Subcutaneous adipose tissue (tissue), 4 donors: ENCODE measurements around the gene ELFN1. TPM values are rescaled to one million over a fixed set of nuclear protein-coding genes. Genes with fewer than 3 reads are reported as not detected.

Source experiments
- total RNA-seq, 4 donors: library from RNA; depleted of rRNA; stranded (reverse); fragments of >200 nt; gene quantifications; one replicate each; pipeline ENCODE4 v1.1.0, GENCODE V29; 2016
- TF ChIP-seq, protein P1 (sequence below): fragments of 450-650 bp; IDR thresholded peaks from one replicate; pipeline ENCODE4 v1.5.1; 2016; ENCODE audit warnings: low read depth, mild to moderate bottlenecking, control low read depth, antibody characterized with exemption, moderate library complexity

ELFN1 gene
- total RNA-seq, 4 donors from 2014 or later: 0.51 to 3.6 (median 0.85) TPM

DNA sequence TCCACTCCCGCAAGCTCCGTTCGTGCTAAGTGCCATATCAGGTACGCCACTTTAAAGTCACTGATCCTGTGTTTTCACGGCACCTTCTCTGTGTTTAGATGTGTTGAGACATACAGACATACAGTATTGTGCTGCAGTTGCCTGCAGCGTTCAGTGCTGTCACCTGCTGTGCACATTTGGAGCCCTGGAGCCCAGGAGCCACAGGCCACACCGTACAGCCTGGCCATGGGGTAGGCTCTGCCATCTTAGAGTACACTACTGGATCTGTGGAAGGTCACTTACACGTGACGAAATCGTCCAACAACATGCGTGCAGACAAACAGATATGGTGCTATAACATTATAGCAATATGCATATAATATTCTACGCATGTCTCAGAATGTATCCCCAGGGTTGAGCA lies 111.3 kb downstream of the ELFN1 start:
- TF ChIP-seq, protein P1, sequence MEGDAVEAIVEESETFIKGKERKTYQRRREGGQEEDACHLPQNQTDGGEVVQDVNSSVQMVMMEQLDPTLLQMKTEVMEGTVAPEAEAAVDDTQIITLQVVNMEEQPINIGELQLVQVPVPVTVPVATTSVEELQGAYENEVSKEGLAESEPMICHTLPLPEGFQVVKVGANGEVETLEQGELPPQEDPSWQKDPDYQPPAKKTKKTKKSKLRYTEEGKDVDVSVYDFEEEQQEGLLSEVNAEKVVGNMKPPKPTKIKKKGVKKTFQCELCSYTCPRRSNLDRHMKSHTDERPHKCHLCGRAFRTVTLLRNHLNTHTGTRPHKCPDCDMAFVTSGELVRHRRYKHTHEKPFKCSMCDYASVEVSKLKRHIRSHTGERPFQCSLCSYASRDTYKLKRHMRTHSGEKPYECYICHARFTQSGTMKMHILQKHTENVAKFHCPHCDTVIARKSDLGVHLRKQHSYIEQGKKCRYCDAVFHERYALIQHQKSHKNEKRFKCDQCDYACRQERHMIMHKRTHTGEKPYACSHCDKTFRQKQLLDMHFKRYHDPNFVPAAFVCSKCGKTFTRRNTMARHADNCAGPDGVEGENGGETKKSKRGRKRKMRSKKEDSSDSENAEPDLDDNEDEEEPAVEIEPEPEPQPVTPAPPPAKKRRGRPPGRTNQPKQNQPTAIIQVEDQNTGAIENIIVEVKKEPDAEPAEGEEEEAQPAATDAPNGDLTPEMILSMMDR: no peak

GRCh38 chr7:1785839-1786238 lies 115.8 kb downstream of the ELFN1 start:
- TF ChIP-seq, protein P1: no peak

DNA sequence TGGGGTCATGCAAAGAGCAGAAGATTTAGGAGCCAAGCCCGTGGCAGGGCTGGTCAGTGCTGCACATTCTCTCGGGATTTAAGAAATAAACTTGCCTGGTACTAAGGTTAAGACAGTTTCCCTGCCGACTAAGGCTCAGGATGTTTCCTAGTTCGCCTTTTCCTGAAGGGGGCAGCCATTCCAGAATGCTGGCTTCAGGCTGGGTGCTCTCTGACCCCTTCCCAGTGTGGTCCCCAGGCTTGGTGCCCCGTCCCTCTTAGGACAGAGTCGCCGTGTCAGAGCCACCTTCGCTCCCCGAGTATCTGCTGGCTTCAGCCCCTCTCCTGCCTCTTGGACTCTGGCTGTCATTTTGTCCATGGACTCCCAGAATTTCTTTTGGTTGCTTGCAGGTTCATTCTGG lies 117.2 kb downstream of the ELFN1 start:
- TF ChIP-seq, protein P1: no peak

DNA sequence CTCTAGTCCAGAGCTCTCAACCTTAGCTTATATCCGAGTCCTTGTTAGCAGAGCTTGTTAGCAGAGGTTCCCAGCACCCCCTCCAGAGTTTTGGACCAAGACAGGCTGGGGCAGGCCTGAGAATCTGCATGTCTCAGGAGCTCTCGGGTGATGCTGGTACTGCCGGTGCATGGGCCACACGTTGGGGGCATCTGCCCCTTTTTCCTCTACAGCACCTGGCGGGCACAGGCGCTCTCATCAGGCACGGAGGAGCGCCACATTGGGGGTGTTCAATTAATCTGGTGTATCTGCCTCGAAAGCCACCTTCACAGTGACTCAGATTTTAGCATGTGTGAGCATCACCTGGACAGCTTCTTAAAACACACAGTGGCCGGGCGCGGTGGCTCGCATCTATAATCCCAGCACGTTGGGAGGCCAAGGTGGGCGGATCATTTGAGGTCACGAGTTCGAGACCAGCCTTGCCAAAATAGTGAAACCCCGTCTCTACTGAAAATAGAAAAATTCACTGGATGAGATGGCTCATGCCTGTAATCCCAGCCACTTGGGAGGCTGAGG lies 117.7 kb downstream of the ELFN1 start:
- TF ChIP-seq, protein P1: no peak

DNA sequence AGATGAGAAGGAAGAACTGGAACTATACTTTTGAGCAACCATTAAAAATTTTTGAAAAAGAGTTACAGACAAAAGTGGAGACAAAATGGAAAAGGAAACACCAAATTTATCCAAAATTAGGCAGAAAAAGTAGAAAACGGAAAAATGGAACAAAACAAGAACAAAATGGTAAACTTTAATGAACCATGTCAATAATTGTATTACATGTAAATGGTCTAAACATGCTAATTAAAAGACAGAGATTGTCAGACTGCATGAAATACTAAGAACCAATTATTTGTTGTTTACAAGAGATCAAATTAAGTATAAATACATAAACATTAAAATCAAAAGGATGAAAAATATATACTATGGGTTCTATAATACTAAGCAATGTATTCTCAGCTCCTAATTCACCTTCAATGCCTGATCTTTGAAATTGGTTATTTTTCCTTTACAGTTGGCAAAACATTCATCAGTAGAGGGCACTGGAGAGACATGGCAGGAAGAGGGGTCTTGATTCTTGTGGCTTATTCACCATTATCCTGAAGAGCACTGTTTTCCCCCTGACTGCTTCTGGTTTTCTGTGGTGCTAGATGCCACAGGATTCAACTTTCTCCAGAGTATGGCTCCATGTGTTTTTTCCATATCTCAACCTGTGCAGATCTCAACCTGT lies 124.9 kb downstream of the ELFN1 start:
- TF ChIP-seq, protein P1: no peak

Other genes starting within 250 kb of the ELFN1 start
- gene MICALL2, start 210.8 kb upstream of the ELFN1 start, total RNA-seq: 1 to 10 TPM; 1.5 to 5.3 (median 4.1) TPM
- gene INTS1, start 165.9 kb upstream of the ELFN1 start, total RNA-seq: 10 to 100 TPM; 19.0 to 71.6 (median 23.8) TPM
- gene MAFK, start 139.6 kb upstream of the ELFN1 start, total RNA-seq: 10 to 100 TPM; 19.0 to 47.6 (median 30.7) TPM
- gene TMEM184A, start 114.1 kb upstream of the ELFN1 start, total RNA-seq: under 1 TPM in 2 of 4 donors, not detected in 2; under 0.01 to 0.17 TPM
- gene PSMG3, start 100.2 kb upstream of the ELFN1 start, total RNA-seq: 10 to 100 TPM; 13.5 to 39.7 (median 31.5) TPM